HG03159 (cell line): ENCODE measurements around the gene LRIG3.
A peak's percentile ranks its signal among the peaks of the same experiment; 100 is the strongest.

ENCODE experiments used
- ATAC-seq: cut with Tn5 transposase; IDR thresholded peaks from one replicate; pipeline ENCODE4 v1.9.1; 2021; ENCODE audit warnings: mild to moderate bottlenecking, moderate library complexity; ENCODE audit not compliant: unreplicated experiment

The LRIG3 gene

GRCh38 chr12:58932806-58933681 is 12.7 kb upstream of the LRIG3 start:
- ATAC-seq, result no peak

DNA sequence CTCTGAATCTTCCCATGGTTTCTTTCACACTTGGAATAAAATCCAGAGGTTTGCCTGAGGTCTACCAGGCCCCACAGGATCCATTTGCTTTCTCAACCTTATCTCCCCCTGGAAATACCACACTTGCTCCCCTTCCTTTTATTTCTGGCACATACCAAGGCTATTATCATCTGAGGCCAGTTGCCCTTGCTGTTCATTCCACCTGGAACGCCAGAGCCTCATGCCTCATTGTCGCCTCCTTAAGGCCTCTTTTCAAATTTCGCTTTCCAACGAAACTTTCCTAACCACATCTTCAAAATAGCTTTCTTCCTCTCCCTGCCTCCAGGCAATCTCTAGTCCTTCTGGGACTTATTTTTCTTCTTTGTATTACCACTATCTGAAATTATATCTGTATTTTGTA is 11.2 kb upstream of the LRIG3 start:
- ATAC-seq, result no peak

- ATAC-seq, result no peak
Measured at GRCh38 chr12:58930770-58931324, 10.5 kb upstream of the LRIG3 start.

- ATAC-seq, result no peak
Measured at GRCh38 chr12:58927120-58927519, 6.8 kb upstream of the LRIG3 start.

GRCh38 chr12:58926586-58926985 is 6.3 kb upstream of the LRIG3 start:
- ATAC-seq, result no peak

GRCh38 chr12:58925751-58926150 is 5.4 kb upstream of the LRIG3 start:
- no peak for ATAC-seq

DNA sequence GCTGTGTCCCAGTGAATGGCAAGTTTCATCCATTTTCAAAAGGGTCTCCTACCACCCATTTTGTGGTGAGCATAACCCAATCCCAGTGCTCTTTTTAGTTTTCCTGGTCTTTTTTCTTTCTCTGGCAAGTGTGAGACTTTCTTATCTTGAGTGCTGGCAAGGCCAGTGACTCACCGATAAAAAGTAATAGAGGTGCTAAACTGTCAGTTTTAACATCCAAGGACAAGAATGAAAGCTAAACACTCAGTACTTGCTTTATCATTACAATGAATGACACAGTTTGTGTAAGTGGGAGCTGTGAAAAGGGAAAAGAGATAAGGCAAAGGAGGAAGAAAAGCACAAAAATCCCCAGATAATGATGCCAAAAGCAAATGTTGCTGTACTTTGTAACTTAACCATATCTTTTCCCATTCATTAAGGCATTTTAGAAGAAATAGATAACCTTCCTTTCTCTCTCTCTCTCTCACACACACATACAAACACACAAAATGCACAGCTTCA is 4.9 kb upstream of the LRIG3 start:
- ATAC-seq, result no peak

- no peak for ATAC-seq
Measured at GRCh38 chr12:58924652-58925051, 4.3 kb upstream of the LRIG3 start.

GRCh38 chr12:58923781-58924180 is 3.5 kb upstream of the LRIG3 start:
- ATAC-seq, result no peak

GRCh38 chr12:58922849-58923248 is 2.5 kb upstream of the LRIG3 start:
- ATAC-seq, result no peak

GRCh38 chr12:58920961-58921861 is 907 bp upstream of the LRIG3 start:
- no peak for ATAC-seq

DNA sequence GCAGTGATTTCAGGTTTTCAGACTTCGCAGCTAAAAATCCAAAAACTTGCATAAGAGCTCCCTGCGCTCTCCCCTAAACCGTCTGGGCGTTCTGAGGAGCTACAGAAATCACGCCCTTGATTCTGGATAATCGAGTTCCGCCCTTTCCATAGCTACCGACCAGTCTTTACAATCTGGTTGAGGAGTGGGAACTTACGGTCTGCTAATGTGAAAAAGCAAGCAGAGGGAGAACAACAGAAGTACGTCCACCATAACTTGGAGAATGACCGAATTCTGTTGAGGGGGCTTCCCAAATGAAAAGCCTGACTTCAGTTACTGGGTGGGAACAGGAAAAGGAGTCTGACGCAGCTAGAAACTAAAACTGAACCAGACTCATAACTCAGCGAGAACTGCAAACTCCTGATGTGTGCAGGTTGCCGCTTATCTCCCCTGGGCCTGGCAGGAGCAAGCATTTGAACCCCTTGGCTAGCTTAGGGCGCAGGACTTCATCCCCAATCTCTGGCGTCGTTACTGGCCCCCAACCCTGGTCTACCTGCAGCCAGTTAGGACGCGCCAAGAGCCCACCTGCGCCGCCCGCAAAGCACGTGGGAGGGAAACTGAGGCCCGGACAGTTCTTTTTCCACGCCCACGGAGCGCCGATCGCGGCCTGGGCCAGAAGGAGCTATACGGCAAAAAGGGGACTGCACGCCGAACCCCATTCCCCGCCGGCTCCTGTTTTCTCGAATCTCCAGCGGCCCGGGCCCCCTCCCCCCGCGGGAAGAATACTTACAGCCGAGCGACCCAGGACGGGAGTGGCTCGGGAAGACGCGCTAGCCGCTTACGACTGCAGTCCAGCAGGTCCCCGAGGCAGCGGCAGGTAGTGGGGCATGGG is 838 bp downstream of the LRIG3 start:
- ATAC-seq, result peak; percentile 26

DNA sequence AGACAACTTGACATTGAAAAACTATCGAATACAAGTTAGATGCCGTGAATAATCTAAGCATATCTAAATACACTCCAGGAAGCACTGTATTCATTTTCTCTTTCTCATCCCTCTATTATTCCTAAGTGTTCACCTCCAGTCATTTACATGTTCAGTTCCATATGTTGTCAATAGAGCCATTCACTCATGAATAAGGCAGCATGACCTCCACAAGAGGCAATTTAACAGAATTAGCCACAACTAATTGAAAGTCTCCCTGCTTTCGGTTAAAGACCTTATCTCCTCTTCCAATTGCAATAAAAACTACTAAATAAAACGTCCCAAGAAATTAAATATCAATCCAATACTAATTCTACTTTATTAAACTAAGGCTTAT is 1.8 kb downstream of the LRIG3 start:
- ATAC-seq, result no peak

GRCh38 chr12:58917699-58918468 is 2.4 kb downstream of the LRIG3 start:
- ATAC-seq, result no peak

- no peak for ATAC-seq
Measured at GRCh38 chr12:58916921-58917511, 3.3 kb downstream of the LRIG3 start.

- no peak for ATAC-seq
Measured at GRCh38 chr12:58916161-58916621, 4.1 kb downstream of the LRIG3 start.

DNA sequence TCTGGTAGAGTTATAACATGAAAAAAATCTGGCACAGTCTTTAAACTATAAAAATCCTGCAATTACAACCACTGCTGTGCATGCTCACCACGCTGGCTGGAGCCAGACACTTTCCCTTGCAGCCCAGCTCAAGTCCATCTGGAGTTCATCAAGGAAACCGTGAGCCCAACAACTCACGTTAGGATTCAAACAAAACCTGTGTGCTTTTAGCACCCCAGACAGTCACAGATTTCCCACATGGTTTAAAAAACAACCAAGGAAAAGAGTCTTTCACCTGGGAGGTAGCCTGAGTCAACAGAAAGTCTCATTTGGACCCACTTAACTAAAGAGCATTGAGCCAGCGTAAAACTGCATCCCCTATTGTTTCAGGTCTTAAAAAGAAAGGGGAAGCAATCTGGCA is 4.7 kb downstream of the LRIG3 start:
- ATAC-seq, result no peak

GRCh38 chr12:58915037-58915436 is 5.3 kb downstream of the LRIG3 start:
- ATAC-seq, result no peak

GRCh38 chr12:58914457-58914856 is 5.8 kb downstream of the LRIG3 start:
- no peak for ATAC-seq
